ENCODE data around the gene TMEM37. TPM values are rescaled to one million over a fixed set of nuclear protein-coding genes. Genes with fewer than 3 reads are reported as not detected.

TMEM37 gene
- total RNA-seq, 6 experiments from 2014 or later = not detected

DNA sequence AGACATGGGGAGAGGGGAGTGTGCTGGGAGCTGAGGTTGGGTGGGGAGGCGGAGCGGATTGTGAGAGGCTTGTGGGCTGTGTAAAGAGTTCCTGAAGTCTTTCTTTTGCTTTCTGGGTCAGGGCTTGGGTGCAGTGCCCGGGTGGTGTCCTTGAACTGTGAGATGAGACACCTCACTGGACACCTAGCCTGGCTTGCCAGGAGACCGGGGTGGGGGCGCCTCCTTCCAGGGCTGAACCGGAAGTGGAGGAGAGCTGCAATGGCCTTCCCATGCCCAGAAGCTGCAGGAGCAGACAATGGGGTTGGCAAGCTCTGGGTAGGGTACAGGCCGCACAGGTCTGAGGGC, 4.3 kb downstream of the TMEM37 start:
- no peaks in the 10 kb centered on the region for H3K9me3 Mint-ChIP-seq
- no peak overlapping the region for H3K27ac Mint-ChIP-seq
- no peaks in the 10 kb centered on the region for H3K36me3 Mint-ChIP-seq (ENCODE audit: low read depth)
- TF ChIP-seq, protein P1, sequence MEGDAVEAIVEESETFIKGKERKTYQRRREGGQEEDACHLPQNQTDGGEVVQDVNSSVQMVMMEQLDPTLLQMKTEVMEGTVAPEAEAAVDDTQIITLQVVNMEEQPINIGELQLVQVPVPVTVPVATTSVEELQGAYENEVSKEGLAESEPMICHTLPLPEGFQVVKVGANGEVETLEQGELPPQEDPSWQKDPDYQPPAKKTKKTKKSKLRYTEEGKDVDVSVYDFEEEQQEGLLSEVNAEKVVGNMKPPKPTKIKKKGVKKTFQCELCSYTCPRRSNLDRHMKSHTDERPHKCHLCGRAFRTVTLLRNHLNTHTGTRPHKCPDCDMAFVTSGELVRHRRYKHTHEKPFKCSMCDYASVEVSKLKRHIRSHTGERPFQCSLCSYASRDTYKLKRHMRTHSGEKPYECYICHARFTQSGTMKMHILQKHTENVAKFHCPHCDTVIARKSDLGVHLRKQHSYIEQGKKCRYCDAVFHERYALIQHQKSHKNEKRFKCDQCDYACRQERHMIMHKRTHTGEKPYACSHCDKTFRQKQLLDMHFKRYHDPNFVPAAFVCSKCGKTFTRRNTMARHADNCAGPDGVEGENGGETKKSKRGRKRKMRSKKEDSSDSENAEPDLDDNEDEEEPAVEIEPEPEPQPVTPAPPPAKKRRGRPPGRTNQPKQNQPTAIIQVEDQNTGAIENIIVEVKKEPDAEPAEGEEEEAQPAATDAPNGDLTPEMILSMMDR (IDR thresholded peaks at IDR 0.05) = no peak
- H3K4me1 Mint-ChIP-seq (ENCODE audit: low read depth) = no peaks in the 10 kb centered on the region
- no peak for DNase-seq
- H3K4me3 Mint-ChIP-seq = no peak overlapping the region
- H3K27me3 Mint-ChIP-seq (ENCODE audit: insufficient read depth) = peaks cover 38% of the 10 kb centered on the region

DNA sequence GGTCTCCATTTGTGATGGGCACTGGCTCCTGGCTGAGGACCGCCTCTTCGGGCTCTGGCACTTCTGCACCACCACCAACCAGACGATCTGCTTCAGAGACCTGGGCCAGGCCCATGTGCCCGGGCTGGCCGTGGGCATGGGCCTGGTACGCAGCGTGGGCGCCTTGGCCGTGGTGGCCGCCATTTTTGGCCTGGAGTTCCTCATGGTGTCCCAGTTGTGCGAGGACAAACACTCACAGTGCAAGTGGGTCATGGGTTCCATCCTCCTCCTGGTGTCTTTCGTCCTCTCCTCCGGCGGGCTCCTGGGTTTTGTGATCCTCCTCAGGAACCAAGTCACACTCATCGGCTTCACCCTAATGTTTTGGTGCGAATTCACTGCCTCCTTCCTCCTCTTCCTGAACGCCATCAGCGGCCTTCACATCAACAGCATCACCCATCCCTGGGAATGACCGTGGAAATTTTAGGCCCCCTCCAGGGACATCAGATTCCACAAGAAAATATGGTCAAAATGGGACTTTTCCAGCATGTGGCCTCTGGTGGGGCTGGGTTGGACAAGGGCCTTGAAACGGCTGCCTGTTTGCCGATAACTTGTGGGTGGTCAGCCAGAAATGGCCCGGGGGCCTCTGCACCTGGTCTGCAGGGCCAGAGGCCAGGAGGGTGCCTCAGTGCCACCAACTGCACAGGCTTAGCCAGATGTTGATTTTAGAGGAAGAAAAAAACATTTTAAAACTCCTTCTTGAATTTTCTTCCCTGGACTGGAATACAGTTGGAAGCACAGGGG, 5.5 kb downstream of the TMEM37 start:
- no peaks in the 10 kb centered on the region for H3K9me3 Mint-ChIP-seq
- TF ChIP-seq, protein P1 (IDR thresholded peaks at IDR 0.05) = no peak

DNA sequence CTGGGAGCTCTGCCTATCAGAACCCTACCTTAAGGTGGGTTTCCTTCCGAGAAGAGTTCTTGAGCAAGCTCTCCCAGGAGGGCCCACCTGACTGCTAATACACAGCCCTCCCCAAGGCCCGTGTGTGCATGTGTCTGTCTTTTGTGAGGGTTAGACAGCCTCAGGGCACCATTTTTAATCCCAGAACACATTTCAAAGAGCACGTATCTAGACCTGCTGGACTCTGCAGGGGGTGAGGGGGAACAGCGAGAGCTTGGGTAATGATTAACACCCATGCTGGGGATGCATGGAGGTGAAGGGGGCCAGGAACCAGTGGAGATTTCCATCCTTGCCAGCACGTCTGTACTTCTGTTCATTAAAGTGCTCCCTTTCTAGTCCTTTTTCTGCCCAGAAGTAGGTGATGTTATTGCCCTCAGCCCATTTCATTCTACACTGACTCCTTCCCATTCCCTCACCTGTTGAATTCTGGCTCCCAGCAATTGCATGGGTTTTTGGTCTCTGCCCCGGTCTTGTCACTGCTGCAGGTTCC, 6.5 kb downstream of the TMEM37 start:
- Mint-ChIP-seq H3K9me3 (no peaks in the 10 kb centered on the region), H3K27me3 (ENCODE audit: insufficient read depth) (peaks cover 36% of the 10 kb centered on the region), H3K27ac (no peak overlapping the region), H3K4me3 (no peak overlapping the region), H3K36me3 (ENCODE audit: low read depth) (no peaks in the 10 kb centered on the region), H3K4me1 (ENCODE audit: low read depth) (no peaks in the 10 kb centered on the region)
- no peak for DNase-seq
- TF ChIP-seq, protein P1 (IDR thresholded peaks at IDR 0.05) = no peak

More for the DNA sequence above, 5.5 kb downstream of the TMEM37 start:
- no peak for DNase-seq
- H3K36me3 Mint-ChIP-seq (ENCODE audit: low read depth) = no peaks in the 10 kb centered on the region
- no peak overlapping the region for H3K27ac Mint-ChIP-seq
- no peak overlapping the region for H3K4me3 Mint-ChIP-seq
- no peaks in the 10 kb centered on the region for H3K4me1 Mint-ChIP-seq (ENCODE audit: low read depth)
- peaks cover 38% of the 10 kb centered on the region for H3K27me3 Mint-ChIP-seq (ENCODE audit: insufficient read depth)

DNA sequence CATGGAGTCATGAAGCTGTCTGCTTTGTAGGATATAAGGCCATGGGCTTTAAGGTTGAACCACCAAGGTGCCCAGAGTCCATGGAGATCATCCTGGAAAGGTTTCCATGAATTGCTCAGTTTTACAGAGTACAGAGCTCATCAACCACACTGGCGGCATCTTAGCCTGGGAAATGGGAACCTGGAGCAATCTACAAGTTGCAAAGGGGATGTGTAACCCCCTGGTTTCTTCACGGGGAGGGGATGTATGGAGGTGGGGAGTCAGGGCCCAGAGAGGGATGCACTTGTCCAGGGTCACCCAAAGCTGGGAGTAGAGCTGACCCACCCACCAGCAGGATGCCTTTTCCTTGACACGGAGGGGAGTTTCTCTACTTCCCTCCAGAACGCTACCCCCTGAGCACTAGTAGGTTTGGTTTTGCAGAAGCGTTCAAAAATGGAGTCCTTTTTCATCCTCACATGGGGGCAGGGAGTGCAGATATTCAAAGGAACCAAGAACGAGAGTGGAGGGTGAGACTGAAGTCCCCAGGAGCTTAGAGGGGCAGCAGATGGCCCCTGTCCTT, 7.2 kb downstream of the TMEM37 start:
- TF ChIP-seq, protein P1 (IDR thresholded peaks at IDR 0.05) = no peak
- H3K4me3 Mint-ChIP-seq = no peak overlapping the region
- H3K27me3 Mint-ChIP-seq (ENCODE audit: insufficient read depth) = peaks cover 36% of the 10 kb centered on the region
- no peak overlapping the region for H3K27ac Mint-ChIP-seq
- H3K4me1 Mint-ChIP-seq (ENCODE audit: low read depth) = no peaks in the 10 kb centered on the region
- no peaks in the 10 kb centered on the region for H3K9me3 Mint-ChIP-seq
- H3K36me3 Mint-ChIP-seq (ENCODE audit: low read depth) = no peaks in the 10 kb centered on the region
- no peak for DNase-seq

DNA sequence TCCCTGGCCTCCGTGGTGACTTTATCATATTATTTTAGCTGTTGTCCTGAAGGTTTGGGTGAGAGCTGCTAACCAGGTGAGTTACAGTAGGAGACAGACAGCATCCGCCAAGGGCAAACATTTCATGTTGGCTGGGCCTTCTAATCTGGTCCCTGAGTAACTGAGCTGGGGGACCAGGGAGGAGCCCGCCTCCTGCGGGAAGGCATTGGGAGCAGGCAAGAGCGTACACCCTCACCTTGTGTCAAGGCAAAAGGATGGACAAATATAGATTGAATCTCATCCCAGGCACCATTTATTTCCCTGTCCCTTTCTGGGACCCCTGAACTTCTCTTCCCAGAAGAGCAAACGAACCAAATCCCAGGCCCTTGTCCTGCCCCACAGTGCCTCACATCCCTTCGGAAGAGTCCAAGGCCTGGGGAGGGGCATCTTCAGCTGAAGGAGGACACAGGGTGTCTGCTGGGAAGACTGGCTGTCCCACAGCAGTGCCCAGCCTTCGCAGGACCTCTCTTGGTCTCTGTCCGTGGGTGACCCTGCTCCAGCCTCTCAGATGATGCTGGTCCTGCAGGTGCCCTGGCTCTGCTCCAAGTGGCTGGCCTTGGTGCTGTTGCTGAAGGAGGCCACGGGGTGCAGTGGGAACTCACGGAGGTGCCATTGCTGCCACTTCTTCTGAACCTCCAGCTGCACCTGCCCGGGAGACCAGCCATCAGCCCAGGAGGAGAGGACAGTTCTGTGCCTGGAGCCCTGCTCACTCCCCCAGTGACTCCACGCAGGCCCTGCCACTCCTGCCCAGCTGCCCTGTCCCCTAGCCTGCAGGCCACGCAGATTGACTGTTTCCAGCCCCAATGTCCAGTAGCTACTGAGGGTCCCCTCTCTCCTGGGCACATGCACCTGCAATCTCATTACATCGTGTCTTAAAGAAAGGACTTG, 8.2 kb downstream of the TMEM37 start:
- Mint-ChIP-seq H3K36me3 (ENCODE audit: low read depth) (no peaks in the 10 kb centered on the region), H3K4me3 (no peak overlapping the region), H3K4me1 (ENCODE audit: low read depth) (no peaks in the 10 kb centered on the region), H3K27ac (no peak overlapping the region), H3K9me3 (no peaks in the 10 kb centered on the region), H3K27me3 (ENCODE audit: insufficient read depth) (peaks cover 35% of the 10 kb centered on the region)
- no peak for DNase-seq
- TF ChIP-seq, protein P1 (IDR thresholded peaks at IDR 0.05) = no peak
